ENCODE measurements around the gene MGARP.
"Not testable (repeated sequence)": the region's sequence is repeated elsewhere in the genome, so short reads cannot be mapped to it uniquely, and the experiment has no call there.

Gene MGARP

GRCh38 chr4:139295206-139295941 is 15.3 kb upstream of the MGARP start:
- peak; percentile 89 for DNase-seq (ENCODE audit: low spot score)

- no peak for DNase-seq (ENCODE audit: low spot score)
These were observed 6.2 kb upstream of the MGARP start for GRCh38 chr4:139286186-139286698.

- DNase-seq (ENCODE audit: low spot score) = no peak
These were observed 2.7 kb upstream of the MGARP start for GRCh38 chr4:139282721-139283075.

GRCh38 chr4:139282065-139282720 is 2.2 kb upstream of the MGARP start:
- no peak for DNase-seq (ENCODE audit: low spot score)

- no peak for DNase-seq (ENCODE audit: low spot score)
These were observed 889 bp downstream of the MGARP start for GRCh38 chr4:139278912-139279759.

- DNase-seq (ENCODE audit: low spot score) = no peak
These were observed 1.5 kb downstream of the MGARP start for GRCh38 chr4:139278485-139278884.

- no peak for DNase-seq (ENCODE audit: low spot score)
These were observed 4.7 kb downstream of the MGARP start for GRCh38 chr4:139275281-139275735.

- no peak for DNase-seq (ENCODE audit: low spot score)
These were observed 5.2 kb downstream of the MGARP start for GRCh38 chr4:139274790-139275189.

GRCh38 chr4:139273835-139274234 is 6.2 kb downstream of the MGARP start:
- DNase-seq (ENCODE audit: low spot score) = no peak

GRCh38 chr4:139267301-139267700 is 12.7 kb downstream of the MGARP start:
- DNase-seq (ENCODE audit: low spot score) = no peak

- DNase-seq (ENCODE audit: low spot score) = peak; percentile 31
These were observed 13.3 kb downstream of the MGARP start for GRCh38 chr4:139266583-139267257.

- no peak for DNase-seq (ENCODE audit: low spot score)
These were observed 13.8 kb downstream of the MGARP start for GRCh38 chr4:139266208-139266582.

GRCh38 chr4:139265654-139266053 is 14.4 kb downstream of the MGARP start:
- DNase-seq (ENCODE audit: low spot score) = no peak

- DNase-seq (ENCODE audit: low spot score) = no peak
These were observed 23.7 kb downstream of the MGARP start for GRCh38 chr4:139256349-139256748.

GRCh38 chr4:139255581-139255980 is 24.4 kb downstream of the MGARP start:
- not testable (repeated sequence) for DNase-seq (ENCODE audit: low spot score)

- no peak for DNase-seq (ENCODE audit: low spot score)
These were observed 26.3 kb downstream of the MGARP start for GRCh38 chr4:139253713-139254112.

- no peak for DNase-seq (ENCODE audit: low spot score)
These were observed 27.0 kb downstream of the MGARP start for GRCh38 chr4:139253046-139253445.

- no peak for DNase-seq (ENCODE audit: low spot score)
These were observed 32.3 kb downstream of the MGARP start for GRCh38 chr4:139247700-139248238.

- DNase-seq (ENCODE audit: low spot score) = no peak
These were observed 32.8 kb downstream of the MGARP start for GRCh38 chr4:139247241-139247640.

GRCh38 chr4:139246166-139246565 is 33.9 kb downstream of the MGARP start:
- DNase-seq (ENCODE audit: low spot score) = no peak

GRCh38 chr4:139245590-139245989 is 34.4 kb downstream of the MGARP start:
- DNase-seq (ENCODE audit: low spot score) = no peak

Data from kidney capillary endothelial cell (primary cell).